BLaER1 treated with 17β-estradiol and CSF1 and Interleukin-3, amounts not matched to agents 10 nM and 100 nM (cell line): ENCODE data around the gene PARD3.

ENCODE experiments used
- H3K27ac ChIP-seq, 11 experiments: shearing (Covaris generic); formaldehyde crosslinking; 2 replicates each; pipeline ENCODE4 v1.8.1; 2022
- H3K27me3 ChIP-seq, 11 experiments: shearing (Covaris generic); formaldehyde crosslinking; 2 replicates each; pipeline ENCODE4 v1.8.1; 2022
- H3K36me3 ChIP-seq, 11 experiments: shearing (Covaris generic); formaldehyde crosslinking; 2 replicates each; pipeline ENCODE4 v1.8.1; 2022
- H3K4me1 ChIP-seq, 10 experiments: shearing (Covaris generic); formaldehyde crosslinking; 2 replicates each; pipeline ENCODE4 v1.8.1; 2022
- H3K4me2 ChIP-seq, 11 experiments: shearing (Covaris generic); formaldehyde crosslinking; 2 replicates each; pipeline ENCODE4 v1.8.1; 2022
- H3K4me3 ChIP-seq, 10 experiments: shearing (Covaris generic); formaldehyde crosslinking; 2 replicates each; pipeline ENCODE4 v1.8.1; 2022
- H3K9ac ChIP-seq, 11 experiments: shearing (Covaris generic); formaldehyde crosslinking; 2 replicates each; pipeline ENCODE4 v1.8.1; 2022
- H3K9me3 ChIP-seq, 11 experiments: shearing (Covaris generic); formaldehyde crosslinking; replicated peaks in 1 of 11; 2 replicates each; pipeline ENCODE4 v1.8.1; 2022
- H4K20me1 ChIP-seq, 11 experiments: shearing (Covaris generic); formaldehyde crosslinking; 2 replicates each; pipeline ENCODE4 v1.8.1; 2022
- Cebpa-rat ChIP-seq, 11 experiments: shearing (Covaris generic); IDR thresholded peaks; 2 replicates each; pipeline ENCODE4 v1.8.1; 2022

The PARD3 gene

DNA sequence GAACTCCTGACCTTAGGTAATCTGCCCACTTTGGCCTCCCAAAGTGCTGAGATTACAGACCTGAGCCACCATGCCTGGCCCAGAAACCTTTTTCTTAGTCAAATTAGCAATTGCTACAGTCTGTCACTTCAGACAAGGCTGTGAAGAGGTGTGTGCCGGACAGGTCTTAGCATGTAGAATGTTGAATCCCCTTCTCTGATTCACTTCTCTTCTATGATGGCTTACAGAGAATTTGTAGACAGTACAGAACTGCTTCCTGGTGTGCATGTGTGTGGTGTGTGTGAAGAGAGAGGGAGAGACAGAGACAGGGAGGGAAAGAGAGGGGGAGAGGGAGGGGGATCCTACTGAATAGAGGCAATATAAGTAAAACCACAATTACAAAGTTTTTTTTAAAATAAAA, 150.4 kb downstream of the PARD3 start:
- Histone ChIP-seq H3K9me3 (no peaks in the 10 kb centered on the region), H3K36me3 (no peaks in the 10 kb centered on the region), H3K4me3 (no peak overlapping the region), H3K27me3 (peaks cover 0 to 15% (median 0%) of the 10 kb centered on the region in 11 experiments; a peak in 4 of 22 replicates), H3K4me2 (no peak overlapping the region), H4K20me1 (peaks cover 0 to 47% (median 0%) of the 10 kb centered on the region in 11 experiments; a peak in 8 of 22 replicates), H3K9ac (no peak overlapping the region), H3K4me1 (peaks cover 0 to 31% (median 26%) of the 10 kb centered on the region in 10 experiments; a peak in 16 of 20 replicates), H3K27ac (no peak overlapping the region)
- TF ChIP-seq Cebpa-rat (IDR thresholded peaks at IDR 0.05) = no peak

DNA sequence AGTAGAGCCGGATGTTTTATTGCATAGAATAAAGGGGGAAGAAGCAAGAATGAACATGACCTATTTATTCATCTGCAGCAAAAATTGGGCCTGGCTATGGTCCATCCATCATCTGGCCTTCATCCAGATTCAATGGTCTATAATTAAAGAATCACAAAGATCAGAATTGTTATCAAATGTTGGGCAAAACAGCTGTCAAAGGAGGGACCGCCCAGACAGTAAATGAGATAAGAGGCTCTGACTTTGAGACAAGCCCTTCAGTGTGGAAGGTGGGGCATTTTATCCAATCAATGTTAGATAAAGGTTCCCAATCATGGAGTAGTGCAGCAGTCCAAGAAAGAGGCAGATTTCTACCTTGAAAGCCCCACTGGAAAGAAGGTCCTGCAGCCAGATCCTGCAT, 153.5 kb downstream of the PARD3 start:
- H3K4me2 ChIP-seq = 0 out of 22 replicates have a peak overlapping the region, but pooled peaks of 1 of the 11 experiments have one; percentile 13
- H4K20me1 ChIP-seq = peaks cover 0 to 37% (median 0%) of the 10 kb centered on the region in 11 experiments; a peak in 7 of 22 replicates
- no peak overlapping the region for H3K27ac ChIP-seq
- no peak overlapping the region for H3K9ac ChIP-seq
- no peaks in the 10 kb centered on the region for H3K9me3 ChIP-seq
- no peak for TF ChIP-seq Cebpa-rat (IDR thresholded peaks at IDR 0.05)
- H3K27me3 ChIP-seq = no peaks in the 10 kb centered on the region
- H3K4me3 ChIP-seq = no peak overlapping the region
- H3K36me3 ChIP-seq = no peaks in the 10 kb centered on the region
- H3K4me1 ChIP-seq = peaks cover 12 to 27% (median 22%) of the 10 kb centered on the region in 10 experiments

DNA sequence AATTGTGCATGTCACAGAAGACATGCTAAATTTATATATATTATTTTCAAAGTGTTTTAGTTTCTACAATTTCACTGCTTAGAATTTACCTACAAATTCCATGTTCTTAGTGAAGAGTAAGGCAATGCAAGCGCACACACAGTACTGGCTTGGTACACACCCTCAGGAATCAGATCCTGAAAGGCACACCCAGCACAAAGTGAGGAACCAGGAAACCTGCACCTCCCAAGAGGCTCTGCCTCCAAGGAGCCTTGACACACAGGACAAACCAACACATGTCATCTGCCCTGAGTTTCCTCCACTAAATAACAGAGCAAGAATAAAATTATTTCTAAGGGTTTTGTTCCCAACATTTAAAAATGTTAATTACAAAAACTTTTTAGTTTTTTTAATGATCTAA, 156.2 kb downstream of the PARD3 start:
- peaks cover 12 to 24% (median 17%) of the 10 kb centered on the region in 10 experiments for H3K4me1 ChIP-seq
- TF ChIP-seq Cebpa-rat (IDR thresholded peaks at IDR 0.05) = no peak
- H3K4me3 ChIP-seq = no peak overlapping the region
- H3K36me3 ChIP-seq = no peaks in the 10 kb centered on the region
- no peaks in the 10 kb centered on the region for H3K27me3 ChIP-seq
- peaks cover 0 to 27% (median 3%) of the 10 kb centered on the region in 11 experiments; a peak in 7 of 22 replicates for H4K20me1 ChIP-seq
- no peaks in the 10 kb centered on the region for H3K9me3 ChIP-seq
- H3K4me2 ChIP-seq = peak overlapping the region in 10 of 11 experiments; percentile 35 to 69 (median 54); a peak in 21 of 22 replicates
- H3K9ac ChIP-seq = no peak overlapping the region
- H3K27ac ChIP-seq = no peak overlapping the region

DNA sequence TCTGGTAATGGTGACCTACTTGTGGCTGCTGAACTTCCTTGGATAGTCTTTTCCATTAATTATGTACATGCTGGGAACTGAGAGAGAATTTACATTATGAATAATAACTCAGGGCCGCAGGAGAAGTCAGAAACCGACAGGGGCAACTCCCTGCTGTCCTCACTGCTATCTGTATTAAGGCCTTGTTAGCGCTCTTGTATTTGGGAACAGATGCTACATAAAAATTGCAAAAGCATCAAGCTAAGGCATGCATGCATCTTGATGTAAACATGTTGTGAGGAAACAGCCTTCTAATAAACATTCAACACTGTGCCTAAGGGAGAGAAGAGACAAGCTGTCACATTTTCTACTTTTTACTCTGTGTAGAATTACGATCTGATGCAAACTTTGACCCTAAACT, 158.4 kb downstream of the PARD3 start:
- Histone ChIP-seq H3K9ac (no peak overlapping the region), H4K20me1 (peaks cover 0 to 36% (median 3%) of the 10 kb centered on the region in 11 experiments; a peak in 8 of 22 replicates), H3K9me3 (no peaks in the 10 kb centered on the region), H3K4me2 (no peak overlapping the region), H3K36me3 (no peaks in the 10 kb centered on the region), H3K4me3 (no peak overlapping the region), H3K4me1 (peaks cover 12 to 19% (median 17%) of the 10 kb centered on the region in 10 experiments), H3K27ac (no peak overlapping the region), H3K27me3 (no peaks in the 10 kb centered on the region)
- no peak for TF ChIP-seq Cebpa-rat (IDR thresholded peaks at IDR 0.05)

DNA sequence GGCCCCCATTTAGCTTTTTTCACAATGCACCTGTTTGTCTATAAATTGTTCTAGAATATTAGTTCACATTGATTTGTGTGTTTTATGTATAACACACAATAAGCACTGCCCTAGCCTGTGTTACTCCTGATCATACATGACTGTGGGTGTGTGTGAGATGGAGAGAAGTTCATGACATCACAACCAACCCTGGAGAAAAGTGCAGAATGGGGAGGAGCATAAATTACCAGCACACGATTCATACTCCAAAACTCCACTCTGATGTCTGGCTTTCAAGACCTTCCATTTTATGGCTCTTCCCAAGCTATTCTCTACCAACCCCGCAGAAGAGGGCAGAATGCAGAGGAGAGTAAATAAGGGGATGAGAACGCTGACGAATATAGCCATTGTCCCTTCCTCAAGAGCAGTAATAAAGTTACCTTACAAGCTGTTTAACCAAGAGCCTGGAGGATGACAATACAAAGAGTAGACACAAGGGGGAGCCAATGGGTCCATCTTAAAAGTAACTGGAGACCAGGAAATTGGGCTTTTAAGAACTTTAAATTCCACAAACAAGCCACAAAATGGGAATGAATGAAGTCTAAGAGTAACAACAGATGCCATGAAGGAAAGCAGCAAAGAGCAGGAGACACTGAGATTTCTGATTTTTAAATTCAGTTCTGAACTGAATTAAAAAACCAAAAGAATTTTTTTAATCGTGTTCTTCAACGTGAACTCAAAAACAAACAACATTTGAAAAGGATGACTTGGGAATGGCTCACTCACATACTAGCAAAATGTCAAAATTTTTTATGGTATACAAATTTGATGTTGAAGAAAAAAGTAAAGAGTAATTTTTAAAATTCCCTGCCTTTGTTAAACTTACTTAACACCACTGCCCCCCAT, 159.6 kb downstream of the PARD3 start:
- H3K9ac ChIP-seq = no peak overlapping the region
- peaks cover 0 to 39% (median 3%) of the 10 kb centered on the region in 11 experiments; a peak in 8 of 22 replicates for H4K20me1 ChIP-seq
- H3K36me3 ChIP-seq = no peaks in the 10 kb centered on the region
- no peak overlapping the region for H3K4me2 ChIP-seq
- H3K27ac ChIP-seq = no peak overlapping the region
- H3K4me1 ChIP-seq = peaks cover 12 to 28% (median 23%) of the 10 kb centered on the region in 10 experiments
- no peaks in the 10 kb centered on the region for H3K9me3 ChIP-seq
- no peaks in the 10 kb centered on the region for H3K27me3 ChIP-seq
- TF ChIP-seq Cebpa-rat (IDR thresholded peaks at IDR 0.05) = no peak
- H3K4me3 ChIP-seq = no peak overlapping the region

DNA sequence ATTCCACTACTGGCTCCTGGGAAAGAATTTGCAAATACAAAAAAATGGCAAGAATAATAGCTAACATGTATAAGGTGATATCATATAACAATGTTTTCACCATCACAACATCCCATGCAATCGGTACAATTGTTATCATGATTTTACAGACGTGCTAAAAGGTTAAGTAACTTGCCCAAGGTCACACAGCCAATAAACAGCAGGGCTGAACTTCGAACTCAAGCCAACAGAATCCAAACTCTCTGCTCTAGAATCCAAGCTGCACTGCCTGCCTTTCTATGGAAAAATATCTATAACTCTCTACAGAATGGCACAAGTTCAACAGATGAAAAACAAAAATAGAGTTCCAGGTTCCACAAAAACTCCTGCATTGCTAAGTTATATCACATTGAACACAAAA, 160.9 kb downstream of the PARD3 start:
- H3K27me3 ChIP-seq = no peaks in the 10 kb centered on the region
- no peak overlapping the region for H3K4me2 ChIP-seq
- no peak overlapping the region for H3K4me3 ChIP-seq
- peaks cover 10 to 33% (median 26%) of the 10 kb centered on the region in 10 experiments for H3K4me1 ChIP-seq
- no peak overlapping the region for H3K9ac ChIP-seq
- H3K9me3 ChIP-seq = no peaks in the 10 kb centered on the region
- H4K20me1 ChIP-seq = peaks cover 0 to 47% (median 3%) of the 10 kb centered on the region in 11 experiments; a peak in 8 of 22 replicates
- no peak overlapping the region for H3K27ac ChIP-seq
- no peak for TF ChIP-seq Cebpa-rat (IDR thresholded peaks at IDR 0.05)
- no peaks in the 10 kb centered on the region for H3K36me3 ChIP-seq

DNA sequence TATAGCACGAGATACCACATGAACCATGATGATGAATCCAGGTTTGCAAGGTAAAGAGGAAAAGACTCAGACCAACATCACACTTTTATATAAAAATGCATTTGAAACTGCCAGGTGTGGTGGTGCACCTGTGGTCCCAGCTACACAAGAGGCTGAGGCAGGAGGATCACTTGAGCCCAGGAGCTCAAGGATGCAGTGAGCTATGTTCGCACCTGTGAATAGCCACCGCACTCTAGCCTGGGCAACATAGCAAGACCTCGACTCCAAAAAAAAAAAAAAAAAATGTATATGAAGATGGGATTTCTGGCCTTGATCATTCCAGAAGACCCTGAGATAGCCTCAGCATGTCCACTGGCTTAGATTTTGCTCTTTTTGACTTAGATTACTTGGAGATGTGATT, 161.6 kb downstream of the PARD3 start:
- no peak overlapping the region for H3K4me2 ChIP-seq
- TF ChIP-seq Cebpa-rat (IDR thresholded peaks at IDR 0.05) = no peak

DNA sequence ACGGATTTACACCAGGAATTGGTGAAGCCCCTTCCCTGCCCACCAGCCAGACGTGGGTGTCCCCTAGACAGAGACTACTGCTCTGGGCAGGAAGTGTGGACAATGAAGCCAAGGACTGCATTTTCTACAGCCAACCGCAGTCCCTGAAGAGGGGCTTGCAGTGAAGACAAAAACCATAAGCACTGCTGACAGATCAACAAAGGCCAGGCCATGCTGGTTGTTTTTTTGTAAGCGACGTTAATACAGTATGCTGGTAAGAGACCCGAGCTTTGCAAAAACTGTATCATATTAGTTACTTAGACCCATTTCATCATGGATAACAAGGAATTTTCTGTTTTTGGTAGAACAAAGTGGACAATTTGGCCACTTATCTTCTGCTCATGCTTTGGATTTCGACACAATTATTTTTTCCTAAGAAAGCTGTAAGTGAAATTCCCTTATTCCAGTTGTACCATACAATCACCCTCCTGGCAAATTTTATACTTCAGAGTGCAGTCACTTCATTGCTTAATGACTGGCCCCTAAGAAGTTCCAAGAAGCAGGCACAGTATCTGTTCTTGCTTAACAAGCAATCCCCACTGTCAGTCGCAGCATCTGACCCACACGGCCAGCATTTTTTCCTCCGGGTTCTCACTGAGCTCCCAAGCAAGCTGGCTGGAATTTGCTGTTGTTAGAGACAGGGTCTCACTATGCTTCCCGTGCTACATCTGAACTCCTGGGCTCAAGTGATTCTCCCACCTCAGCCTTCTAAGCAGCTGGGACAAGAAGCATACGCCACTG, 163.5 kb downstream of the PARD3 start:
- Histone ChIP-seq H3K36me3 (no peaks in the 10 kb centered on the region), H3K4me3 (no peak overlapping the region), H3K4me1 (peaks cover 0 to 38% (median 17%) of the 10 kb centered on the region in 10 experiments; a peak in 13 of 20 replicates), H3K4me2 (peak overlapping the region in 1 of 11 experiments; percentile 47; a peak in 1 of 22 replicates), H3K27ac (no peak overlapping the region), H3K9ac (no peak overlapping the region), H3K9me3 (no peaks in the 10 kb centered on the region), H4K20me1 (peaks cover 0 to 57% (median 4%) of the 10 kb centered on the region in 11 experiments; a peak in 8 of 22 replicates), H3K27me3 (no peaks in the 10 kb centered on the region)
- TF ChIP-seq Cebpa-rat (IDR thresholded peaks at IDR 0.05) = no peak

More for the DNA sequence above, 161.6 kb downstream of the PARD3 start:
- Histone ChIP-seq H3K27ac (no peak overlapping the region), H3K9me3 (no peaks in the 10 kb centered on the region), H4K20me1 (peaks cover 0 to 48% (median 4%) of the 10 kb centered on the region in 11 experiments; a peak in 8 of 22 replicates), H3K4me3 (no peak overlapping the region), H3K4me1 (peaks cover 3 to 33% (median 20%) of the 10 kb centered on the region in 10 experiments), H3K36me3 (no peaks in the 10 kb centered on the region), H3K27me3 (no peaks in the 10 kb centered on the region), H3K9ac (no peak overlapping the region)

DNA sequence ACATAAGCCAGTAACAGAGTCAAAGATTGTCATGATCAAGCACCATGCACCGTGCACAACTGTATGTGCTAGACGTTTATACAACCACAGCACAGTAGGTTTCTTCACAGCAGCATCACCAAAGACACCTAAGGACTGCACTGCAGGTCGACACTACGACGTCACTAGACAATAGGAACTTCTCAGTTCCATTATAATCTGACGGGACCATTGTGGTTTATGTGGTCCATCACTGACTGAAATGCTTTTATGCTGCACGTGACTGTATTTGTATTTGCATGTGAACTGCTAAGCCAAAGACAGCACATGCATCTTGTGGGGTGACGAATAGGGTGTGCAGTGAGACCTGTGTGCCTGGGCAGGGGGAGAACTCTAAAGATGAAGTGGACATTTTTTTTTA, 164.9 kb downstream of the PARD3 start:
- peaks cover 0 to 64% (median 4%) of the 10 kb centered on the region in 11 experiments; a peak in 8 of 22 replicates for H4K20me1 ChIP-seq
- H3K4me2 ChIP-seq = peak overlapping the region in 9 of 11 experiments; percentile 2 to 54 (median 30); a peak in 14 of 22 replicates
- H3K9ac ChIP-seq = no peak overlapping the region
- H3K4me3 ChIP-seq = no peak overlapping the region
- no peaks in the 10 kb centered on the region for H3K9me3 ChIP-seq
- no peak overlapping the region for H3K27ac ChIP-seq
- no peak for TF ChIP-seq Cebpa-rat (IDR thresholded peaks at IDR 0.05)
- no peaks in the 10 kb centered on the region for H3K36me3 ChIP-seq
- H3K4me1 ChIP-seq = peaks cover 0 to 51% (median 27%) of the 10 kb centered on the region in 10 experiments; a peak in 14 of 20 replicates
- no peaks in the 10 kb centered on the region for H3K27me3 ChIP-seq
